Calu3 (cell line): ENCODE measurements around the gene VSTM2A. TPM values are rescaled to one million over a fixed set of nuclear protein-coding genes. Genes with fewer than 3 reads are reported as not detected.

Source experiments
- BruUV-seq: library from RNA; stranded (reverse); fragments of 400-500 nt; replicated peaks from 2 replicates; lab custom pipeline; 2021; lab: Mats Ljungman, UMichigan
- CTCF ChIA-PET: fragments of 300-600 bp; sonication (Branson Sonifier 250); formaldehyde crosslinking; loops from one replicate; lab custom pipeline; 2022; ENCODE audit warnings: antibody characterized with exemption; lab: Charles Lee
- DNase-seq: peaks from one replicate; pipeline ENCODE4 v3.0.0; 2022
- H3K27ac Mint-ChIP-seq: one replicate; pipeline ENCODE4 v1.8.0; 2022; ENCODE audit warnings: mixed read lengths; ENCODE audit not compliant: unreplicated experiment
- H3K27me3 Mint-ChIP-seq: one replicate; pipeline ENCODE4 v1.8.0; 2022; ENCODE audit warnings: mixed read lengths; ENCODE audit not compliant: unreplicated experiment
- H3K36me3 Mint-ChIP-seq: one replicate; pipeline ENCODE4 v1.8.0; 2022; ENCODE audit warnings: mild to moderate bottlenecking, moderate library complexity, mixed read lengths; ENCODE audit not compliant: insufficient read depth, unreplicated experiment
- H3K4me1 Mint-ChIP-seq: one replicate; pipeline ENCODE4 v1.8.0; 2022; ENCODE audit warnings: mild to moderate bottlenecking, low read depth, mixed read lengths; ENCODE audit not compliant: unreplicated experiment
- H3K4me3 Mint-ChIP-seq: one replicate; pipeline ENCODE4 v1.8.0; 2022; ENCODE audit warnings: mild to moderate bottlenecking, low read depth, moderate library complexity, mixed read lengths; ENCODE audit not compliant: unreplicated experiment
- H3K9me3 Mint-ChIP-seq: one replicate; pipeline ENCODE4 v1.8.0; 2022; ENCODE audit warnings: low read depth, mixed read lengths; ENCODE audit not compliant: unreplicated experiment
- intact Hi-C: fragments of 100-400 bp; cut with micrococcal nuclease; formaldehyde crosslinking; loops from one replicate; pipeline ENCODE4 v1.10.0; 2022; ENCODE audit not compliant: unreplicated experiment
- total RNA-seq: library from RNA; stranded (reverse); gene quantifications from 2 replicates; pipeline ENCODE4 v1.2.3, GENCODE V29; 2022
- TF ChIP-seq, protein P1 (sequence below): fragments of 200-600 bp; IDR thresholded peaks from one replicate; pipeline ENCODE4 v1.8.0; 2022; ENCODE audit warnings: antibody characterized with exemption; ENCODE audit not compliant: unreplicated experiment

VSTM2A gene
- total RNA-seq, 1 experiment from 2014 or later = not detected

DNA sequence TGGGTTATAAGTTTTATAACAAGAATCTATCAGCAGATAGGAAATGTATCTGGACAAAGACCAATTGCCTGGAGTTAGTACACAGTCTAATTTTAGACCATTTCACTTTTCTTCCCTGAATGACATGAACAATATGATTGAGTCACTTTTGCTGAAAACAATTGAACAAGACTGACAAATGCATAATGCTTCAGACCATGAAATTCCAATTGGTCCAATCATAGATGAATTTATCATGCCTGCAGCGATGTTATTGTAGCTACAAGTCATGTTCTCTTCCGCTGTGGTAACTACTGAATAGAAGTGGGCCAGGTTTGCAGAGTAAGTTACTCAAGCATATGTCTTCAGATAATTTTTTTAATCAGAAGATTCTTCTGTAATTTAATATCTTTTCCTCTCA is 73.4 kb downstream of the VSTM2A start:
- peaks cover 47% of the 10 kb centered on the region for H3K27me3 Mint-ChIP-seq
- TF ChIP-seq, protein P1, sequence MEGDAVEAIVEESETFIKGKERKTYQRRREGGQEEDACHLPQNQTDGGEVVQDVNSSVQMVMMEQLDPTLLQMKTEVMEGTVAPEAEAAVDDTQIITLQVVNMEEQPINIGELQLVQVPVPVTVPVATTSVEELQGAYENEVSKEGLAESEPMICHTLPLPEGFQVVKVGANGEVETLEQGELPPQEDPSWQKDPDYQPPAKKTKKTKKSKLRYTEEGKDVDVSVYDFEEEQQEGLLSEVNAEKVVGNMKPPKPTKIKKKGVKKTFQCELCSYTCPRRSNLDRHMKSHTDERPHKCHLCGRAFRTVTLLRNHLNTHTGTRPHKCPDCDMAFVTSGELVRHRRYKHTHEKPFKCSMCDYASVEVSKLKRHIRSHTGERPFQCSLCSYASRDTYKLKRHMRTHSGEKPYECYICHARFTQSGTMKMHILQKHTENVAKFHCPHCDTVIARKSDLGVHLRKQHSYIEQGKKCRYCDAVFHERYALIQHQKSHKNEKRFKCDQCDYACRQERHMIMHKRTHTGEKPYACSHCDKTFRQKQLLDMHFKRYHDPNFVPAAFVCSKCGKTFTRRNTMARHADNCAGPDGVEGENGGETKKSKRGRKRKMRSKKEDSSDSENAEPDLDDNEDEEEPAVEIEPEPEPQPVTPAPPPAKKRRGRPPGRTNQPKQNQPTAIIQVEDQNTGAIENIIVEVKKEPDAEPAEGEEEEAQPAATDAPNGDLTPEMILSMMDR = no peak
- DNase-seq = no peak
- H3K27ac Mint-ChIP-seq = no peak overlapping the region
- no peaks in the 10 kb centered on the region for H3K4me1 Mint-ChIP-seq
- no peaks in the 10 kb centered on the region for H3K36me3 Mint-ChIP-seq
- intact Hi-C loops = no loop called here
- BruUV-seq = no TSS peak
- H3K4me3 Mint-ChIP-seq = no peak overlapping the region
- H3K9me3 Mint-ChIP-seq = no peaks in the 10 kb centered on the region
- CTCF ChIA-PET = no interaction called here

Other genes with a start within 250 kb of the VSTM2A start
- 198 and 202 TPM in 2 replicates for gene SEC61G, start 216.8 kb downstream of the VSTM2A start, total RNA-seq